Tibial nerve (tissue), 3 donors: ENCODE results near the gene INTS6L.

Experiments
- CTCF ChIP-seq, 5 experiments: fragments of 200-600 bp in 3 of 5; fragments of 450-650 bp in 2 of 5; sonication (generic) in 3 of 5; IDR thresholded peaks; one replicate each; pipeline ENCODE4 v1.5.1; 2016 to 2019; ENCODE audit warnings: antibody characterized with exemption in 5 of 5, mild to moderate bottlenecking in 3 of 5, moderate library complexity in 2 of 5
- POLR2A ChIP-seq, 2 donors: fragments of 450-650 bp; IDR thresholded peaks; one replicate each; pipeline ENCODE4 v1.6.1; 2017; ENCODE audit warnings: antibody characterized with exemption in 2 of 2, mild to moderate bottlenecking in 2 of 2, moderate library complexity in 2 of 2

GRCh38 chrX:135596495-135596894, 76.0 kb downstream of the INTS6L start:
- TF ChIP-seq POLR2A (IDR thresholded peaks at IDR 0.05) (no peak), CTCF (IDR thresholded peaks at IDR 0.05) (peak in 4 of 5 experiments; percentile 12 to 24 (median 21))
